Spleen (tissue), 7 donors: ENCODE results near the gene RANBP3L.

Experiments used
- POLR2A ChIP-seq, 3 donors: fragments of 450-650 bp; IDR thresholded peaks; one replicate each; pipeline ENCODE4 v1.5.1; 2017; ENCODE audit warnings: antibody characterized with exemption in 3 of 3, mild to moderate bottlenecking in 1 of 3
- TF ChIP-seq, protein P1 (sequence below), 11 experiments: fragments of 200-600 bp in 7 of 11; fragments of 450-650 bp in 4 of 11; sonication (generic) in 4 of 11; IDR thresholded peaks in 8 of 11; conservative IDR thresholded peaks in 3 of 11; 1 replicate in 7 of 11; 2 replicates in 4 of 11; pipeline versions ENCODE4 v1.4.0 to v1.8.0; 2016 to 2021; ENCODE audit warnings: antibody characterized with exemption in 11 of 11, inconsistent platforms in 4 of 11, mild to moderate bottlenecking in 1 of 11
- donor health status: DM: no; HTN: no; CAD: no; lungs with moderate emphysema.
- donor health status: DM: no; HTN: no; CAD: no.
- donor health status: DM: no; HTN: no; CAD: no.

DNA sequence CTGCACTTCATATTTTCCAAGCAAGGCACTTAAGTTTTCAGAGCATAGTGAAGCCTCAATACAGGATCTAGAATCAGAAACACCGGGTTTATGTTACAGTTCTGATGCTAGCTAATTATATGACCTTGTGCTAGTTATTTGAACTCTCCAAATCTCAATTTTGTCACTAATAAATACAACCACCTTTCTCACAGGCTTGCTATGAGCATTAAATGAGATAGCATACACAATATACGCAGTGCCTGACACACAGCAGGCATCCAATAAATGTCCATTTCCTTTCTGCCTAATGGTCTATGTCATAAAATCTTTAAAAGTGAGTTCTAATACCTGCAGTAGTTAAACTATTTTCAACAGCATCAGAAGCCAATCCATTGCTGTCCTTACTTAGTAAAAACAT is 92.9 kb downstream of the RANBP3L start:
- TF ChIP-seq, protein P1, sequence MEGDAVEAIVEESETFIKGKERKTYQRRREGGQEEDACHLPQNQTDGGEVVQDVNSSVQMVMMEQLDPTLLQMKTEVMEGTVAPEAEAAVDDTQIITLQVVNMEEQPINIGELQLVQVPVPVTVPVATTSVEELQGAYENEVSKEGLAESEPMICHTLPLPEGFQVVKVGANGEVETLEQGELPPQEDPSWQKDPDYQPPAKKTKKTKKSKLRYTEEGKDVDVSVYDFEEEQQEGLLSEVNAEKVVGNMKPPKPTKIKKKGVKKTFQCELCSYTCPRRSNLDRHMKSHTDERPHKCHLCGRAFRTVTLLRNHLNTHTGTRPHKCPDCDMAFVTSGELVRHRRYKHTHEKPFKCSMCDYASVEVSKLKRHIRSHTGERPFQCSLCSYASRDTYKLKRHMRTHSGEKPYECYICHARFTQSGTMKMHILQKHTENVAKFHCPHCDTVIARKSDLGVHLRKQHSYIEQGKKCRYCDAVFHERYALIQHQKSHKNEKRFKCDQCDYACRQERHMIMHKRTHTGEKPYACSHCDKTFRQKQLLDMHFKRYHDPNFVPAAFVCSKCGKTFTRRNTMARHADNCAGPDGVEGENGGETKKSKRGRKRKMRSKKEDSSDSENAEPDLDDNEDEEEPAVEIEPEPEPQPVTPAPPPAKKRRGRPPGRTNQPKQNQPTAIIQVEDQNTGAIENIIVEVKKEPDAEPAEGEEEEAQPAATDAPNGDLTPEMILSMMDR (IDR thresholded peaks at IDR 0.05 in 8 of 11, conservative IDR thresholded peaks at IDR 0.05 in 3 of 11), result no peak
- TF ChIP-seq POLR2A (IDR thresholded peaks at IDR 0.05), result no peak
